ENCODE measurements around the gene FAM98C.

The FAM98C gene

DNA sequence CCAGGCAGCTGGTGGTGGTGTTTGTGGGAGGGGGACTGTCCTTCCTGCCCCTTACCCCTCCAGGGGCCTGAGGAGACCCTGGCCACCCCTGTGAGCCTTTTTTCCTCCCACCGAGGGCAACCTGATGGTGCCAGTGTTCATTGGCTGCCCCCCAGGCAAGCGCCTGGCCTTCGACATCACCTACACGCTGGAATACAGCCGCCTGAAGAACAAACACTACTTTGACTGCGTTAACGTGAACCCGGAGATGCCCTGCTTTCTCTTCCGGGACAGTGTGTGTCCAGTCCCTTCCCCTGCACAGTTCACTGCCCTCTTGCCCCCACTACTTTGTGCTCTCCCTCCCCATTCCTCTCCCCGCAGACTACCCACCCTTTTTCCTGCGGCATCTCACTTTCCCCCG is 35.9 kb upstream of the FAM98C start:
- H3K4me3 ChIP-seq (IDR thresholded peaks at IDR 0.05; ENCODE audit: insufficient read depth, low read depth, low read length) = no peak overlapping the region
- TF ChIP-seq, protein P1, sequence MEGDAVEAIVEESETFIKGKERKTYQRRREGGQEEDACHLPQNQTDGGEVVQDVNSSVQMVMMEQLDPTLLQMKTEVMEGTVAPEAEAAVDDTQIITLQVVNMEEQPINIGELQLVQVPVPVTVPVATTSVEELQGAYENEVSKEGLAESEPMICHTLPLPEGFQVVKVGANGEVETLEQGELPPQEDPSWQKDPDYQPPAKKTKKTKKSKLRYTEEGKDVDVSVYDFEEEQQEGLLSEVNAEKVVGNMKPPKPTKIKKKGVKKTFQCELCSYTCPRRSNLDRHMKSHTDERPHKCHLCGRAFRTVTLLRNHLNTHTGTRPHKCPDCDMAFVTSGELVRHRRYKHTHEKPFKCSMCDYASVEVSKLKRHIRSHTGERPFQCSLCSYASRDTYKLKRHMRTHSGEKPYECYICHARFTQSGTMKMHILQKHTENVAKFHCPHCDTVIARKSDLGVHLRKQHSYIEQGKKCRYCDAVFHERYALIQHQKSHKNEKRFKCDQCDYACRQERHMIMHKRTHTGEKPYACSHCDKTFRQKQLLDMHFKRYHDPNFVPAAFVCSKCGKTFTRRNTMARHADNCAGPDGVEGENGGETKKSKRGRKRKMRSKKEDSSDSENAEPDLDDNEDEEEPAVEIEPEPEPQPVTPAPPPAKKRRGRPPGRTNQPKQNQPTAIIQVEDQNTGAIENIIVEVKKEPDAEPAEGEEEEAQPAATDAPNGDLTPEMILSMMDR (conservative IDR thresholded peaks at IDR 0.05; ENCODE audit: low read depth, low read length) = no peak
- no peaks in the 10 kb centered on the region for H3K36me3 ChIP-seq (ENCODE audit: insufficient read depth)
- no peaks in the 10 kb centered on the region for H3K4me1 ChIP-seq (ENCODE audit: low read depth, poor library complexity, severe bottlenecking)
- no peaks in the 10 kb centered on the region for H4K20me1 ChIP-seq (ENCODE audit: insufficient read depth)
- no peak overlapping the region for H3K9ac ChIP-seq
- no peaks in the 10 kb centered on the region for H3K79me2 ChIP-seq (ENCODE audit: insufficient read depth, low read depth)
- H3K27me3 ChIP-seq (ENCODE audit: insufficient read depth, low read depth) = peaks cover 27% of the 10 kb centered on the region
- no peak overlapping the region for H2AFZ ChIP-seq (ENCODE audit: low read depth)
- no peak overlapping the region for H3K27ac ChIP-seq
- no peak overlapping the region for H3K4me2 ChIP-seq

DNA sequence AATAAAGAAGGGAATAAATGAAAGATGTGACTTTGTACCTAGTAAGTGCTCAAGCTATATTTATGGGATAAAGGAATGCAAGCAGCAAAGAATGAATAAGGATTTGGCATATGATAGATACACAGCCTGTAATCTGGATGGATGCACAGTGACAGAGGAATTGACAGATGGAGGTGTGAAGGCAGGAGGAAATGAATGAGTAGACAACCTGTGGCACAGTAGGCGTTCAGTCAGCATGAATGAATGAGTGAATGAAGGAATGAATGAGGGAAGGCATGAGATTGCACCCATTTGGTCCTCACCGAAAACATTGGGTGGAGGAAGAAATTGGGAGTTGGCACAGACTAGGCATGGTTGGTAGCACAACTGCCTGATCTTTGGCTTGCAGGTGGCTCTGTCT is 33.3 kb upstream of the FAM98C start:
- no peak overlapping the region for H3K9ac ChIP-seq
- H2AFZ ChIP-seq (ENCODE audit: low read depth) = no peak overlapping the region
- H3K4me2 ChIP-seq = no peak overlapping the region
- no peak overlapping the region for H3K4me3 ChIP-seq (IDR thresholded peaks at IDR 0.05; ENCODE audit: insufficient read depth, low read depth, low read length)
- TF ChIP-seq, protein P1 (conservative IDR thresholded peaks at IDR 0.05; ENCODE audit: low read depth, low read length) = no peak
- no peak overlapping the region for H3K27ac ChIP-seq
- H3K79me2 ChIP-seq (ENCODE audit: insufficient read depth, low read depth) = 0 out of 2 replicates have a peak, but pooled peaks cover under 1% of the 10 kb centered on the region
- H3K36me3 ChIP-seq (ENCODE audit: insufficient read depth) = no peaks in the 10 kb centered on the region
- H4K20me1 ChIP-seq (ENCODE audit: insufficient read depth) = no peaks in the 10 kb centered on the region
- H3K27me3 ChIP-seq (ENCODE audit: insufficient read depth, low read depth) = peaks cover 25% of the 10 kb centered on the region
- H3K4me1 ChIP-seq (ENCODE audit: low read depth, poor library complexity, severe bottlenecking) = peaks cover 6% of the 10 kb centered on the region

DNA sequence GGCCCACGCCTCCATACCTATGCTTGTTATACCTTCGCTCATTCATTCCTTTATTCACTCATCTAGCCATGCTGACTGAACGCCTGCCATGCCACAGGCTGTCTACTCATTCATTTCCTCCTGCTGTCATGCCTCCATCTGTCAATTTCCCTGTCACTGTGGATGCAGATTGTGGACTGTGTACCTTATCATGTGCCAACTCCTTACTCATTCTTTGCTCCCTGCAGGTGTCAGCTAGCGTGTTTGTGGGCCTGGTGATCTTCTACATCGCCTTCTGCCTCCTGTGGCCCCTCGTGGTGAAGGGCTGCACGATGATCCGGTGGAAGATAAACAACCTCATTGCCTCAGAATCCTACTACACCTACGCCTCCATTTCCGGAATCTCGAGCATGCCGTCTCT is 32.6 kb upstream of the FAM98C start:
- no peak overlapping the region for H3K4me2 ChIP-seq
- no peak overlapping the region for H2AFZ ChIP-seq (ENCODE audit: low read depth)
- no peaks in the 10 kb centered on the region for H4K20me1 ChIP-seq (ENCODE audit: insufficient read depth)
- no peak overlapping the region for H3K27ac ChIP-seq
- H3K4me1 ChIP-seq (ENCODE audit: low read depth, poor library complexity, severe bottlenecking) = peaks cover 6% of the 10 kb centered on the region
- peaks cover 8% of the 10 kb centered on the region for H3K79me2 ChIP-seq (ENCODE audit: insufficient read depth, low read depth)
- H3K27me3 ChIP-seq (ENCODE audit: insufficient read depth, low read depth) = peaks cover 18% of the 10 kb centered on the region
- TF ChIP-seq, protein P1 (conservative IDR thresholded peaks at IDR 0.05; ENCODE audit: low read depth, low read length) = no peak
- no peak overlapping the region for H3K4me3 ChIP-seq (IDR thresholded peaks at IDR 0.05; ENCODE audit: insufficient read depth, low read depth, low read length)
- H3K36me3 ChIP-seq (ENCODE audit: insufficient read depth) = no peaks in the 10 kb centered on the region
- H3K9ac ChIP-seq = no peak overlapping the region

DNA sequence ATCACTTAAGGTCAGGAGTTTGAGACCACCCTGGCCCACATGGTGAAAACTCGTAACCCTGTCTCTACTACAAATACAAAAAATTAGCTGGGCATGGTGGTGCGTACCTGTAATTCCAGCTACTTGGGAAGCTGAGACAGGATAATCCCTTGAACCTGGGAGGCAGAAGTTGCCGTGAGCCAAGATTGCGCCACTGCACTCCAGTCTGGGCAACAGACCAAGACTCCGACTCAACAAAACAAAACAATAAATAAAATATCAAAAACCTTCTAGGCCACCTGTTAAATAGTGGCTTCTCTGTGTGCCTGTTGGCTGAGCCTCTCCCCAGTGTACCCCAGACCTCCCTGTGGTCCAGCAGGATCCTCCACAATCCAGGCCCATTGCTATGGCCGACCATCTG is 31.8 kb upstream of the FAM98C start:
- Histone ChIP-seq H3K79me2 (ENCODE audit: insufficient read depth, low read depth) (peaks cover 15% of the 10 kb centered on the region), H3K4me3 (IDR thresholded peaks at IDR 0.05; ENCODE audit: insufficient read depth, low read depth, low read length) (no peak overlapping the region), H4K20me1 (ENCODE audit: insufficient read depth) (no peaks in the 10 kb centered on the region), H3K27me3 (ENCODE audit: insufficient read depth, low read depth) (peaks cover 11% of the 10 kb centered on the region), H3K4me1 (ENCODE audit: low read depth, poor library complexity, severe bottlenecking) (peaks cover 10% of the 10 kb centered on the region), H3K36me3 (ENCODE audit: insufficient read depth) (no peaks in the 10 kb centered on the region), H3K9ac (no peak overlapping the region), H3K27ac (no peak overlapping the region), H3K4me2 (no peak overlapping the region), H2AFZ (ENCODE audit: low read depth) (no peak overlapping the region)
- TF ChIP-seq, protein P1 (conservative IDR thresholded peaks at IDR 0.05; ENCODE audit: low read depth, low read length) = no peak
